HG03558 (cell line): ENCODE data around the gene MASP2.
"Not testable (repeated sequence)": the region's sequence is repeated elsewhere in the genome, so short reads cannot be mapped to it uniquely, and the experiment has no call there.

Source experiments
- ATAC-seq: cut with Tn5 transposase; IDR thresholded peaks from one replicate; pipeline ENCODE4 v1.9.1; 2021; ENCODE audit warnings: moderate number of reproducible peaks; ENCODE audit not compliant: unreplicated experiment; ENCODE audit errors: extremely low read depth

MASP2 gene

GRCh38 chr1:11059155-11059967 is 12.3 kb upstream of the MASP2 start:
- ATAC-seq = no peak

GRCh38 chr1:11058595-11059154 is 11.6 kb upstream of the MASP2 start:
- no peak for ATAC-seq

- ATAC-seq = no peak
Measured at GRCh38 chr1:11058026-11058425, 11.0 kb upstream of the MASP2 start.

- no peak for ATAC-seq
Measured at GRCh38 chr1:11057477-11057876, 10.4 kb upstream of the MASP2 start.

- ATAC-seq = no peak
Measured at GRCh38 chr1:11056504-11056903, 9.5 kb upstream of the MASP2 start.

- ATAC-seq = no peak
Measured at GRCh38 chr1:11055676-11056075, 8.6 kb upstream of the MASP2 start.

- no peak for ATAC-seq
Measured at GRCh38 chr1:11054666-11055065, 7.6 kb upstream of the MASP2 start.

- no peak for ATAC-seq
Measured at GRCh38 chr1:11054181-11054580, 7.1 kb upstream of the MASP2 start.

GRCh38 chr1:11053758-11054137 is 6.7 kb upstream of the MASP2 start:
- ATAC-seq = no peak

- ATAC-seq = no peak
Measured at GRCh38 chr1:11052839-11053757, 6.1 kb upstream of the MASP2 start.

- ATAC-seq = no peak
Measured at GRCh38 chr1:11051781-11052511, 4.9 kb upstream of the MASP2 start.

- ATAC-seq = not testable (repeated sequence)
Measured at GRCh38 chr1:11051121-11051520, 4.1 kb upstream of the MASP2 start.

GRCh38 chr1:11046270-11046566 is 821 bp downstream of the MASP2 start:
- no peak for ATAC-seq

GRCh38 chr1:11045428-11046269 is 1.4 kb downstream of the MASP2 start:
- no peak for ATAC-seq

- no peak for ATAC-seq
Measured at GRCh38 chr1:11044849-11045427, 2.1 kb downstream of the MASP2 start.

- no peak for ATAC-seq
Measured at GRCh38 chr1:11044086-11044848, 2.8 kb downstream of the MASP2 start.

- no peak for ATAC-seq
Measured at GRCh38 chr1:11042995-11043874, 3.8 kb downstream of the MASP2 start.

- ATAC-seq = no peak
Measured at GRCh38 chr1:11042065-11042464, 5.0 kb downstream of the MASP2 start.
